ENCODE data around the gene CNTN4. TPM values are rescaled to one million over a fixed set of nuclear protein-coding genes. Genes with fewer than 3 reads are reported as not detected.

CNTN4 gene

DNA sequence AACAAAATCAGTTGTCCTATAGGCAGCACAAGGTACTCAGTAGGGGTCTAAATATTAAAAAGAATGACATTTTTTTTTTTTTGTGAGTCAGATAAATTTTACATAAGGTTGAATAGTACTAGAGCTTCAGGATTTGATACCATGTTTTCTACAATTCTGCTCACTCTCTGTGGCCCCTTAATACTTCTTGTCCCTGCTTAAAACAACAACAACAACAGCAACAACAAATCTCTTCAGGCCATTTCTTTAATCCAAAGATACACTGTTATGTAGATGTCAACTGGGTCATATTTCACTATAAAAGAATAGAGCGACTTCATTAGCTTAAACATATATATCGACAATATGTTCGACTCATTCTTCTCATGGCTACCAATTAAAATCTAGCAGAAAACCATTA lies 1008.5 kb downstream of the CNTN4 start:
- H4K8ac ChIP-seq (ENCODE audit: low read length) = no peak overlapping the region
- 92% methylated on average over 3 of the region's 3 CpGs for WGBS
- no peak overlapping the region for H2BK15ac ChIP-seq (ENCODE audit: low read depth, poor library complexity, severe bottlenecking)
- H2AFZ ChIP-seq (ENCODE audit: low read depth, low read length) = no peak overlapping the region
- no peak overlapping the region for H3K4me3 ChIP-seq (ENCODE audit: insufficient read depth in 1 of 2, low read depth in 1 of 2, low read length in 2 of 2)
- H3K4me2 ChIP-seq (ENCODE audit: low read length, poor library complexity, severe bottlenecking) = no peak overlapping the region
- H2AK5ac ChIP-seq (ENCODE audit: low read length, severe bottlenecking) = no peak overlapping the region
- no peaks in the 10 kb centered on the region for H3K27me3 ChIP-seq (ENCODE audit: control insufficient read depth in 1 of 2, insufficient read depth in 1 of 2, low read length in 2 of 2)
- no peak overlapping the region for H3K27ac ChIP-seq (ENCODE audit: low read length, poor library complexity, severe bottlenecking)
- H2BK5ac ChIP-seq (ENCODE audit: low read depth, low read length, poor library complexity, severe bottlenecking) = no peak overlapping the region
- no peaks in the 10 kb centered on the region for H3K4me1 ChIP-seq (ENCODE audit: control insufficient read depth, insufficient read depth, low read depth, low read length)
- H3K9ac ChIP-seq (ENCODE audit: low read length) = no peak overlapping the region
- no peak overlapping the region for H3K18ac ChIP-seq (ENCODE audit: low read depth in 1 of 2, low read length in 2 of 2)
- no peaks in the 10 kb centered on the region for H3K79me1 ChIP-seq (replicated peaks; ENCODE audit: low read length, poor library complexity, severe bottlenecking)
- H3K14ac ChIP-seq (ENCODE audit: low read length in 2 of 2) = no peak overlapping the region
- no peak for DNase-seq
- no peaks in the 10 kb centered on the region for H3K9me3 ChIP-seq (ENCODE audit: control insufficient read depth, low read length)
- H2BK120ac ChIP-seq (ENCODE audit: low read depth, low read length) = no peak overlapping the region
- H3K23ac ChIP-seq (ENCODE audit: low read length in 2 of 2) = no peak overlapping the region
- no peaks in the 10 kb centered on the region for H3K36me3 ChIP-seq (ENCODE audit: control insufficient read depth in 1 of 2, insufficient read depth in 2 of 2, low read depth in 1 of 2, low read length in 2 of 2)
- H4K91ac ChIP-seq (ENCODE audit: low read length) = no peak overlapping the region
- no peak overlapping the region for H2BK12ac ChIP-seq (ENCODE audit: low read length in 2 of 2)
- no peak overlapping the region for H3K4ac ChIP-seq (ENCODE audit: low read depth in 1 of 2, low read length in 2 of 2)

Small RNA genes lying within 50 kb of the gene (small RNA-seq; reads per million reads assigned to genes)
- gene RF00416 (ENCODE audit: low read depth) (not detected), gene RN7SKP144 (ENCODE audit: low read depth) (not detected)
